Memory B cell (primary cell): ENCODE measurements around the gene TIMM10.

Experiments used
- ATAC-seq: fragments of 150-1000 bp; cut with Tn5 transposase; 2 replicates; pipeline ENCODE4 v1.10.0; 2021; ENCODE audit warnings: low read depth, mild to moderate bottlenecking, moderate library complexity
- DNase-seq, 2 donors: peaks; one replicate each; pipeline ENCODE4 v3.0.0; 2022; ENCODE audit warnings: low spot score in 2 of 2
- H3K27ac Mint-ChIP-seq: one replicate; pipeline ENCODE4 v1.8.0; 2022; ENCODE audit warnings: mild to moderate bottlenecking, moderate library complexity, mixed read lengths
- H3K27me3 Mint-ChIP-seq: one replicate; pipeline ENCODE4 v1.8.0; 2022; ENCODE audit warnings: mixed read lengths
- H3K36me3 Mint-ChIP-seq: one replicate; pipeline ENCODE4 v1.8.0; 2022; ENCODE audit warnings: mild to moderate bottlenecking, mixed read lengths
- H3K4me1 Mint-ChIP-seq: one replicate; pipeline ENCODE4 v1.8.0; 2022; ENCODE audit warnings: mixed read lengths
- H3K4me3 Mint-ChIP-seq: one replicate; pipeline ENCODE4 v1.8.0; 2022; ENCODE audit warnings: mild to moderate bottlenecking, moderate library complexity, mixed read lengths
- H3K9me3 Mint-ChIP-seq: one replicate; pipeline ENCODE4 v1.8.0; 2022; ENCODE audit warnings: mixed read lengths

Gene TIMM10

GRCh38 chr11:57490456-57491248 lies 39.9 kb downstream of the TIMM10 start:
- Mint-ChIP-seq H3K4me3 (no peak overlapping the region), H3K4me1 (no peaks in the 10 kb centered on the region), H3K9me3 (no peaks in the 10 kb centered on the region), H3K27ac (no peak overlapping the region), H3K36me3 (peaks cover 2% of the 10 kb centered on the region), H3K27me3 (no peaks in the 10 kb centered on the region)
- DNase-seq, result no peak
- no peak for ATAC-seq

DNA sequence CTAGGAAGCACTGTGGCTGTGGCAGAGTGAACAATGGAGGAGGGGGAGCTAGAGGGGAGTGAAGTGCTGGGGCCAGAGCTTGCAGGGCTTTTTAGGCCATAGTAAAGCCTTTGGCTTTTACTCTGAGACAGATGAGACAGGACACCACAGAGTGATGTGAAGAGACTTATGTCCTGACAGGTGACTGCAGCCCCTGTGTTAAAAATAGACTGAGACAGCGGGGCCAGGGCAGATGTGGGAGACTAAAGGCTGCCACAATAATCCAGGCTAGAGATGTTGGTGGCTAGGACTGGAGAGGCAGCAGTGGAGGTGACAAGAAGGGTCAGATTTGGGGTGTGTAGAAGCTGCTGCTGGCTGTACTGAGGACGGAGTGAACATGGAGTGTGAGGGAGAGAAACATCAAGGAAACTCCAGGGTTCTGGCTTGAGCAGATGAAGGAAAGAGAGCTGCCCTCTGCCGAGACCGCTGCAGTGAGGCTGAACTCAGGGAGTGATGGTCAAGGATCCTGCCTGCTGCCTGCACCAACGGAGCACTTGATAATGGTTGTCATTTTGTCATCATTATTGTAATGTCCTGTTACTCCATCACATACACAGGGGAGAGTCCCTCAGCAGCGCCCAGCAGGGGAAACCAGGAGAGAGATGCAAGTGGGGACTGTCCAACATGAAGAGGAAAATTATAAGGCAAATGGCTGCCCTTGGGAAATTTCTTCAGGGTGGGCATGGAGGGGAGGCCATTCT lies 42.5 kb downstream of the TIMM10 start:
- Mint-ChIP-seq H3K4me3 (no peak overlapping the region), H3K9me3 (no peaks in the 10 kb centered on the region), H3K4me1 (peaks cover 10% of the 10 kb centered on the region), H3K27ac (peak overlapping the region; percentile 9), H3K27me3 (no peaks in the 10 kb centered on the region), H3K36me3 (peaks cover 2% of the 10 kb centered on the region)
- ATAC-seq (no peak), DNase-seq (no peak)

DNA sequence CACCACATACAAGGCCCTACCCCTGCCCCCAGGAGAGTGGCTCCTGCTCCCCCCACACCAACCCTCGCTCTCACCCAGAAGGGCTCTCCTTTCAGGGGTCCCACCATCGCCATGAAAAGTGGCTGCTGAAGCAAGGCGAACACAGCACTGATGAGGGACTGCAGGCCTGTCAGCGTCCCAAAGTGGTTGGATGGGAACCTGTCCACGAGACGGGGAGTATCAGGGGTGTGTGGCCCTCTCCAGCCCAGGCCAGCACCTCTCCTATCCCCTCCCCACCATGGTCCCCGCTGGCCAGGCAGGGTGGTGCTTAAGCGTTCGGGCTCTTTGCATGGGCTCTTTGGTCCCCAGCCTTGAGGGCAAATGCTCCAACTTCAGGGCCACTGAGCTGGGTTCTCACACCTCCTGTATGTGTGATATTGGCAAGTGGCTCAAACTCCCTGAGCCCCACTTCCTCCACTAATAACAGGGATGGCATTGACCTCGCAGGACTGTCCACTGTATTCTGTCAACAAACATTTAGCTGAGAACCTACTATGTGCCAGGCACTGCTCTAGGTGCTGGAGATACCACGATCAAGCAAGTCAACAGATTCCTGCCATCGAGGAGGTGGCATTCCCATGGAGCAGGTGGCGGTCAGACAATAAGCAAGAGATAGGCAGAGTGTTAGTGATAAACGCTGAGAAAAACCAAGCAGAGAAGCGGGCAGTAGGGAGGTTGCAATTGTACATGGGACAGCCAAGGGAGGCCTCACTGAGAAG lies 43.4 kb downstream of the TIMM10 start:
- Mint-ChIP-seq H3K9me3 (no peaks in the 10 kb centered on the region), H3K27ac (no peak overlapping the region), H3K27me3 (peaks cover 1% of the 10 kb centered on the region), H3K36me3 (peaks cover 2% of the 10 kb centered on the region), H3K4me1 (peaks cover 13% of the 10 kb centered on the region), H3K4me3 (no peak overlapping the region)
- ATAC-seq (no peak), DNase-seq (no peak)

DNA sequence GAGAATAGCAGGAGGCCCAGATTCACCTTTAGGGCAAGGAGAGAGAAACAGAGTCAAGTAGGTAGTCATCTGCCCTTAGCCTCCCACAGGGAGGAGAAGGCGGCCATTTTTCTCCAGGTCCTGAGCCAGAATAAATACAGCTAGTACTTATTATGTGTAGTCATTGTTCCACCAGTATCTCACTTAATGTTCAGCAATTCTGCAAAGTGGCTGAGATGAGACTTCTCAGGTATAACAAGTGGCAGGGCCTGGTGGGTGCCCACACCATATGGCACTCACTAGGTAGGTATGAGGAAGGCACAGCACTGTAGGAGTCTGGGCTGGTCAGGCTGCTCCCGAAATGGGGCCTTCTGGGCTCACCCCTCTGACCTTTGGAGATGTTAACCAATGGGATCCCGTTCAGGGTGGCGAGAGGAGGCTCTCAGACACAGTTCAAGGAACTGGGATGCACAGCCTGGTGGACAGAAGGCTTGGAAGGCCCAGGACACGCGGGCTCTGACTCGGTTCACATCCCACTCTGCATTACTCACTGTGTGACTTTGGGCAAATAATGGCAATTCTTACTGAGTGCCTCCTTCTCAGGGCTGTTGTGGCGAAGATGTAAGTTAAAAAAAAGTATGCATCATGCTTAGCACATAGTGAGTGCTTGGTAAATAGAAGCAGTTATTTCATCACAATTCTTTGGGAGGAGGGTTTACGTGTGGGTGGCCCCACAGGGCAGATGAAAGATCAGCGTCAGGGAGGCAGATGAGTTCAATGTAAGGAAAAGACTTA lies 45.1 kb downstream of the TIMM10 start:
- Mint-ChIP-seq H3K4me1 (peaks cover 23% of the 10 kb centered on the region), H3K27ac (no peak overlapping the region), H3K9me3 (no peaks in the 10 kb centered on the region), H3K27me3 (peaks cover 6% of the 10 kb centered on the region), H3K36me3 (peaks cover 2% of the 10 kb centered on the region), H3K4me3 (no peak overlapping the region)
- no peak for DNase-seq
- no peak for ATAC-seq

DNA sequence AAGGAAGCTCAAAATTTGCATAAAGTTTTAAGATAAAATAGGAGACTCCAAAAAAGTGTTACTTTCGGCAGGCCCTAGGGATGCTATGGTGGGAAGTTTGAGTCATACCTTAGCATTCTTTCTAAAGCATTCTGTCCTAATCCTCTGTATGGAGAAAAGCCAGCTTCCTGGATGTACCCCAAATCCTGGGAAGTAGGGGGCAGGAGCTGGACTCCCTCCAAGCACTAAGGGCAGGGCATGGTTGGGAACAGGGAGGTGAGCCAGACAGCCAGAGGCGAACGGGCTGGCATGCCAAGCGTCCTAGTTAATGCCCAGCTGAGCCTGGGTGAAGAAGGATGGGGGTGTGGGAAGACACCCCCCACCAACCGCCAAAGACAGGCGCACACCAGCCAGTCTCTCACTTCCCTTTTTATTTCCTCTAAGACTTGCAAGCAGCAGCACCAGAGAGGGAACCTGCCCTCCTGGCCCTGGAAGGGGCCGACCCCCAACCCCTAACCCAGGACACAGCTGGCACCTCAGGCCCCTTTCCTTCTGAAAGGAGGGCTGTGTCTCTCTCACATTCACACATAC lies 46.3 kb downstream of the TIMM10 start:
- Mint-ChIP-seq H3K36me3 (peaks cover 2% of the 10 kb centered on the region), H3K27ac (no peak overlapping the region), H3K9me3 (no peaks in the 10 kb centered on the region), H3K4me3 (peak overlapping the region; percentile 52), H3K4me1 (peaks cover 33% of the 10 kb centered on the region), H3K27me3 (peaks cover 10% of the 10 kb centered on the region)
- ATAC-seq, result peak; percentile 85
- peak; percentile 39 to 49 for DNase-seq

GRCh38 chr11:57483562-57483918 lies 47.0 kb downstream of the TIMM10 start:
- H3K27me3 Mint-ChIP-seq, result peaks cover 10% of the 10 kb centered on the region
- peaks cover 2% of the 10 kb centered on the region for H3K36me3 Mint-ChIP-seq
- no peak overlapping the region for H3K27ac Mint-ChIP-seq
- DNase-seq (no peak), ATAC-seq (no peak)
- H3K9me3 Mint-ChIP-seq, result no peaks in the 10 kb centered on the region
- H3K4me3 Mint-ChIP-seq, result no peak overlapping the region
- H3K4me1 Mint-ChIP-seq, result peaks cover 33% of the 10 kb centered on the region

DNA sequence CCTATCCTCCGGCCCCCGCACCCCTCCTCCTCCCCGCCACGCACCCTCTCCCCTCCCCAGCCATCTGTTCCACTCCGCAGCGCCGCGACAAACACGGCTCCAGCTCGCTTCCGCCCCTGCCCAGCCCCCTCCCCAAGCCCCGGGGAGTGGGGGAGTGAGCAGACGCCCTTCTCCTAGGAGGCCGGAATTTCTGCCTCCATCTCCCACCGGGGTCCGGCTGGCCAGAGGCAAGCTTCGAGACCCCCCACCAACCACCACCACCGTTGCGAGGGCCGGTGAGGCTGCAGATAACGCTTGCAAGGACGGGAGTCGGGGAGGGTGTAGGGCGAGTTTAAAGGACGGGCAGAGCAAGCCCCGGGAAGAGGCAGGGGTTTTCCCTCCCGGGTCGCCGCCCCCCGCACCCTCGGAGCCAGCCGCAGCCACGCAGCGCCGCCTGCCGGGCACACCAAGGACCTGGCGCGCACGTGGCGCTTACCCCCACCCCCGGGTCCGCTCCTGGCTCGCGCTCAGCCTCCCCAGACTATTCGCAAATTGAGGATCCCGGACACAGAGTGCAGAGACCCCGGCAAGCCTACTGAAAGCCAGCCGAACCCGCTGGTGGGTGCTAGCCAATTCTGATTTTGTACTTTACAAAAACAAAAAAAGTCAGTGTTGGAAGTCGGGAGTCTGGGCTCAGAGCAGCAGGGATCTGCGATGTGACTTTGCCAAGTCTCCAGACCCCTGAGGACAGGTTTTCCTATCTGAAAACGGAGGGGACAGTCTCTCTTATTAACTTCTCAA lies 47.6 kb downstream of the TIMM10 start:
- ATAC-seq (peak; percentile 54), DNase-seq (peak; percentile 53 to 66)
- H3K4me3 Mint-ChIP-seq, result peak overlapping the region; percentile 81

DNA sequence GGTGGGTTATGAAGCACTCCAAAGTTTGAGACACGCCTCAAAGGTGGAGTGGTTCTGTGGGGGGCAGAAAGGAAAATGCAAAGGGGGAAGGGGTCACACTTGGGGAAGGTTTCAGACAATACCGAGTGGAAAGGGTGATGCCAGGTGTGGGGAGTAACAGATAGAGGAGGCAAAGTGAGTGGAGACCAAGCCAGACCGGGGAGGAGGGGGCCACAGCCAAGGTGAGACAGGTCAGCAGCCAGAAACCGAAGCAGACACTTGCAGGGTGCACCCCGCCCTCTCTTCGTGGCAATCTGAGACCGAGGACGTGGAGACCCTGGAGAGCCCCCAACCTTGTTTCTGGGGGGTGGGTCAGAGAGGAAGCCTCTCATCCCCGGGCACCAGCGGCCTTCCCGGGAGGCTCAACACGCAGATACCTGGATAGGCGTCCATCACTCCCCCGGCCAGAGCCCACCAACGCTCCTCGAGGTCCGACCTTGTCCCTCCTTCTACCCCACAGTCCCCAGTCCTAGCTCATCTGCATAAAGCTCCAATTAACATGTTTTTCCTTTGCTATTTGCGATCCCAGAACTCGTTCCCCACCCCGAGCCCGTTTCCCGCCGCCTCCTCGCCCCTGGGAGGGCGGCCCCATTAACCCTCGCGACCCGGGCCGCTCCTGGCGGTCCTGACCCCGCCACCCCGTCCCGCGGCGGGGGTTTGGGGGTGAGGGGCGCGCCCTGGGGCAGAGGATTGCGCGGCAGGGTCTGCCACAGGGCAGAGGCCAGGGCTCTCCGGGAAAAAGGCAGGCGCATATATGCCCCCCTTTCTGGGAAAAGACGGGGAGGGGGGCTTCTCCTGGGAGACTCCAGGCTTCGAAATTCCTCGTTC lies 48.4 kb downstream of the TIMM10 start:
- Mint-ChIP-seq H3K9me3 (no peaks in the 10 kb centered on the region), H3K4me1 (peaks cover 33% of the 10 kb centered on the region), H3K4me3 (peak overlapping the region; percentile 52), H3K27me3 (peaks cover 10% of the 10 kb centered on the region), H3K27ac (no peak overlapping the region), H3K36me3 (no peaks in the 10 kb centered on the region)
- ATAC-seq (no peak), DNase-seq (no peak)

More for the DNA sequence above, 47.6 kb downstream of the TIMM10 start:
- H3K4me1 Mint-ChIP-seq, result peaks cover 33% of the 10 kb centered on the region
- peaks cover under 1% of the 10 kb centered on the region for H3K36me3 Mint-ChIP-seq
- H3K9me3 Mint-ChIP-seq, result no peaks in the 10 kb centered on the region
- H3K27ac Mint-ChIP-seq, result no peak overlapping the region
- peaks cover 10% of the 10 kb centered on the region for H3K27me3 Mint-ChIP-seq

DNA sequence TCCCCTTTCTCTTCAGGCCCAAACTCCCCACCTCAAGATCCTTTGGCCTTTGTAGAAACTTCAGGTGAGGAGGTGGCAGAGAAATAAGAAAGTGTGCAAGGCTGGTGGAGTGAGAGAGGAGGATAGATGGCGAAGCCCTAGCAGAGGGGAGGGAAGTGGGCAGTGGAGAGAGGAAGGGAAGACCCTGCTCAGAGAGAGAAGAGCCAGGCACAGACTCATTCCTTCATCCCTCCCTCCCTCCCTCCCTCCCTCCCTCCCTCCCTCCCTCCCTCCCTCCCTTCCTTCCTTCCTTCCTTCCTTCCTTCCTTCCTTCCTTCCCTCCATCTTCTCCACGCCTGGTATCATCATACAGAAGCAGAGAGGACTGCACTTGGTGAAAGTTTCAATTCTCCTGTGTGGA lies 49.2 kb downstream of the TIMM10 start:
- H3K4me1 Mint-ChIP-seq, result peaks cover 36% of the 10 kb centered on the region
- H3K27ac Mint-ChIP-seq, result no peak overlapping the region
- H3K36me3 Mint-ChIP-seq, result no peaks in the 10 kb centered on the region
- ATAC-seq (no peak), DNase-seq (no peak)
- H3K9me3 Mint-ChIP-seq, result no peaks in the 10 kb centered on the region
- peak overlapping the region; percentile 52 for H3K4me3 Mint-ChIP-seq
- peaks cover 10% of the 10 kb centered on the region for H3K27me3 Mint-ChIP-seq

DNA sequence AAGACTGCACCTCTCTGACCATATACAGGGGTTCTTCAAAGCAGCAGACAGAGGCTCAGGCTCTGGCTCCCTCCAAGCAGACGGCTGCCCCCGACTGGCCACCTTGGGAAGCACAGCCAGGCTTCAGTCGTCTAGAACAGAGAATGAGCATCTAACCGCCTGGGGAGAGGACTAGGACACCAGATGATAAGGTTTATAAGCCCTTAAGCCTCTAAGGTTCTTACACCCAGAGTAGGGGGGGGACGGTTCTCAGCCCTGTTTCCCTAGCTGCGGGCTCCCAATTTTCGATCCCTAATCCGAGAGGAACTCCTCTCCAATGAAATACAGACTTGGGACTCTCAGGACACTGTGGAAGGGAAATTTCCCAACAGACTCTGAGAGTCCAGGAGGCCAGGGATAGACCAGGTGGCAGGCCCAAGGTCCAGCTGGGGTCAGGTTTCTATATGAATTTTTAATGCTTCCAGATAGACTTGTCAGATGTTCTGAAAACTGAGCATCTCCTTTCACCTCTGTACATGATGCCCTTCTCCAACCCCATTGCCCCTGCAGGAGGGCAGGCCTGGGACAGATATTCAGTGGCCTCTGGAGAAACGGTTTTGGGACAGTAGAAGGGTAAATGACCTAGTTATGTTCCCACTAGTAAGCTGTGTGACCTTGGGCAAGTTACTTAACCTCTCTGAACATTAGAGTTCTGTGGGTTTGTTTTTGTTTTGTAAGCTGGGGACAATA lies 50.0 kb downstream of the TIMM10 start:
- Mint-ChIP-seq H3K27ac (no peak overlapping the region), H3K4me1 (peaks cover 43% of the 10 kb centered on the region), H3K9me3 (no peaks in the 10 kb centered on the region), H3K36me3 (no peaks in the 10 kb centered on the region), H3K27me3 (peaks cover 10% of the 10 kb centered on the region), H3K4me3 (no peak overlapping the region)
- DNase-seq (peak in 1 of 2 donors; percentile 30), ATAC-seq (peak; percentile 22)

- ATAC-seq (peak; percentile 28), DNase-seq (no peak)
- no peak overlapping the region for H3K27ac Mint-ChIP-seq
- no peaks in the 10 kb centered on the region for H3K9me3 Mint-ChIP-seq
- H3K36me3 Mint-ChIP-seq, result no peaks in the 10 kb centered on the region
- peaks cover 10% of the 10 kb centered on the region for H3K27me3 Mint-ChIP-seq
- H3K4me3 Mint-ChIP-seq, result no peak overlapping the region
- peaks cover 43% of the 10 kb centered on the region for H3K4me1 Mint-ChIP-seq
These were observed 50.6 kb downstream of the TIMM10 start for GRCh38 chr11:57479911-57480310.
